Effector CD8-positive, alpha-beta T cell (primary cell): ENCODE data around the gene MLYCD.

Source experiments
- DNase-seq: peaks from one replicate; lab custom pipeline; 2025; lab: John Stamatoyannopoulos, UW

Gene MLYCD

GRCh38 chr16:83956336-83957289 lies 57.7 kb downstream of the MLYCD start:
- peak; percentile 41 for DNase-seq

GRCh38 chr16:83957296-83957855 lies 58.5 kb downstream of the MLYCD start:
- DNase-seq: no peak

GRCh38 chr16:83958137-83958845 lies 59.4 kb downstream of the MLYCD start:
- no peak for DNase-seq

GRCh38 chr16:83958846-83959565 lies 60.1 kb downstream of the MLYCD start:
- no peak for DNase-seq

GRCh38 chr16:83959656-83960434 lies 60.9 kb downstream of the MLYCD start:
- no peak for DNase-seq

GRCh38 chr16:83960521-83961249 lies 61.8 kb downstream of the MLYCD start:
- DNase-seq: no peak

- DNase-seq: no peak
Measured at GRCh38 chr16:83961591-83961990, 62.7 kb downstream of the MLYCD start.

- DNase-seq: no peak
Measured at GRCh38 chr16:83963277-83964119, 64.6 kb downstream of the MLYCD start.

- DNase-seq: no peak
Measured at GRCh38 chr16:83964684-83965443, 65.9 kb downstream of the MLYCD start.

GRCh38 chr16:83965444-83966152 lies 66.7 kb downstream of the MLYCD start:
- DNase-seq: no peak

GRCh38 chr16:83966153-83966696 lies 67.3 kb downstream of the MLYCD start:
- no peak for DNase-seq

GRCh38 chr16:83967091-83967490 lies 68.2 kb downstream of the MLYCD start:
- no peak for DNase-seq

GRCh38 chr16:83967838-83968305 lies 69.0 kb downstream of the MLYCD start, which contains the start of gene NECAB2:
TSS of gene NECAB2 (plus strand) at chr16:83968244. CDS start at chr16:83968649, 405 bp downstream.
- DNase-seq: no peak

GRCh38 chr16:83968306-83968851 lies 69.5 kb downstream of the MLYCD start:
- DNase-seq: no peak

GRCh38 chr16:83968891-83969649 lies 70.2 kb downstream of the MLYCD start:
- no peak for DNase-seq

- no peak for DNase-seq
Measured at GRCh38 chr16:83969771-83970429, 71.0 kb downstream of the MLYCD start.
